AG04450 (cell line): ENCODE data around the gene IGFL2. TPM values are rescaled to one million over a fixed set of nuclear protein-coding genes. Genes with fewer than 3 reads are reported as not detected.
"Not testable (repeated sequence)": the region's sequence is repeated elsewhere in the genome, so short reads cannot be mapped to it uniquely, and the experiment has no call there.

ENCODE experiments used
- CTCF ChIA-PET: fragments of 300-600, 350-600 bp; formaldehyde crosslinking; extraction: SDS; loops from one replicate; lab custom pipeline; 2022; ENCODE audit warnings: antibody characterized with exemption, inconsistent platforms; lab: Charles Lee
- POLR2A ChIA-PET: fragments of 350-600 bp; formaldehyde crosslinking; extraction: SDS; loops from one replicate; lab custom pipeline; 2021; ENCODE audit warnings: antibody characterized with exemption, inconsistent platforms; lab: Yijun Ruan, JAX
- DNase-seq: peaks from one replicate; pipeline ENCODE4 v3.0.0-alpha.2; 2011; ENCODE audit warnings: low read depth, low spot score
- H3K27ac ChIP-seq: one replicate; pipeline ENCODE4 v1.5.1; 2012; ENCODE audit warnings: low read depth, low read length, control low read depth
- H3K27me3 ChIP-seq: one replicate; pipeline ENCODE4 v1.6.0; 2012; ENCODE audit warnings: low read length; ENCODE audit not compliant: control insufficient read depth, insufficient read depth
- H3K4me3 ChIP-seq: 2 replicates; pipeline ENCODE4 v1.5.1; 2011; ENCODE audit warnings: mild to moderate bottlenecking, low read depth, low read length, control low read depth
- H3K9me3 ChIP-seq: 2 replicates; pipeline ENCODE4 v1.5.1; 2012; ENCODE audit warnings: low read length; ENCODE audit not compliant: control insufficient read depth, insufficient read depth
- CTCF ChIP-seq: IDR thresholded peaks from 2 replicates; pipeline ENCODE4 v1.5.1; 2011; ENCODE audit warnings: low read depth, low read length, control low read depth, inconsistent platforms
- polyA plus RNA-seq: library from polyadenylated mRNA; depleted of rRNA; stranded (reverse); fragments of >200 nt; gene quantifications from 2 replicates; pipeline ENCODE4 v1.2.3, GENCODE V29; 2011

The IGFL2 gene
- polyA plus RNA-seq, 1 experiment: not detected

DNA sequence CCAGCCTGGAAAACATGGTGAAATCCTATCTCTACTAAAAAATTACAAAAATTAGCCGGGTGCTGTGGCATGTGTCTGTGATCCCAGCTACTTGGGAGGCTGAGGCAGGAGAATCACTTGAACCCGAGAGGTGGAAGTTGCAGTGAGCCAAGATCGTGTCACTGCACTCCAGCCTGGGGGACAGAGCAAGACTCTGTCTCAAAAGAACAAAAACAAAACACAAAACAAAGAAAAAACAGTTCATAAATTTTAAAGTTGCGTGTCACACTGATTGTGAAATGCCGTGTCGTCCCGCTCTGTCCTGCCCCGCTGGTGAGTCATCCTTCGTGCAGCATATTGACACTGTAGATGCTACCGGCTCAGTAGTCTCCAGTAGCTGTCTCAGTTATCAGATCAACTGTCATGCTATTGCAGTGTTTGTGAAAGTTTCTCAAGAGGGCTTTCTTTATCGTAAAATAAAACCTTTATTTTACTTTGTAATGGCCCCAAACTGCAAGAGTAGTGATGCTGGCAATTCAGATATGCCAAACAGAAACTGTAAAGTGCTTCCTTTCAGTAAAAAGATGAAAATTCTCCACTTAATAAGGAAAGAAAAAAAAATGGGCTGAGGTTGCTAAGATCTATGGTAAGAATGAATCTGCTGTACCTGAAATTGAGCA lies 45.1 kb downstream of the IGFL2 start:
- no peak for TF ChIP-seq CTCF
- POLR2A ChIA-PET: no interaction called here
- Histone ChIP-seq H3K27ac (no peak overlapping the region), H3K4me3 (no peak overlapping the region), H3K27me3 (peaks cover 49% of the 10 kb centered on the region), H3K9me3 (no peaks in the 10 kb centered on the region)
- DNase-seq: no peak
- CTCF ChIA-PET: no interaction called here

DNA sequence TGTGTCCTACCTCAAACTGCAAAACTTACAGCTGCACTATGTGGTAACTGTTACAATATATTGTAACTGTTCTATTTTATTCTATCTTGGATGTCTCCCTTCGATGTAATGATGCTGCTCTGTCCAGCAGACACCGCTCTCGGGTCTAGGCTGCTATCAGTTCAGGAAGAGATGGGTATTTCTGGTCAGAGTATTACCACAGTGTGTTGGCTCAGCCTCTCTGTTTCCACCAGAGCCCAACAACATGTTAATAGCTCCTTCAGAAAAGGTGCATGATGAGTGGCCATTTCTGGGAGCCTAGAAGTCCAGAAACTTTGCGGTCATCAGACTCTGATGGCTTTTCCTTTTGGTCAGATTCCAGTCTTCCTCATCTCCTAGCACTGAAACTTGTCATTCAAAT lies 45.6 kb downstream of the IGFL2 start:
- no peak overlapping the region for H3K4me3 ChIP-seq
- POLR2A ChIA-PET: no interaction called here
- H3K27ac ChIP-seq: no peak overlapping the region
- no peak for TF ChIP-seq CTCF
- peaks cover 43% of the 10 kb centered on the region for H3K27me3 ChIP-seq
- DNase-seq: no peak
- CTCF ChIA-PET: interaction anchor here (0.7 kb wide), 1 partner anchor 71 kb away, joined by 3 read pairs; no protein-coding TSS in a partner anchor
- no peaks in the 10 kb centered on the region for H3K9me3 ChIP-seq

GRCh38 chr19:46195104-46195503 lies 47.1 kb downstream of the IGFL2 start:
- POLR2A ChIA-PET: no interaction called here
- CTCF ChIA-PET: no interaction called here
- no peak for TF ChIP-seq CTCF

DNA sequence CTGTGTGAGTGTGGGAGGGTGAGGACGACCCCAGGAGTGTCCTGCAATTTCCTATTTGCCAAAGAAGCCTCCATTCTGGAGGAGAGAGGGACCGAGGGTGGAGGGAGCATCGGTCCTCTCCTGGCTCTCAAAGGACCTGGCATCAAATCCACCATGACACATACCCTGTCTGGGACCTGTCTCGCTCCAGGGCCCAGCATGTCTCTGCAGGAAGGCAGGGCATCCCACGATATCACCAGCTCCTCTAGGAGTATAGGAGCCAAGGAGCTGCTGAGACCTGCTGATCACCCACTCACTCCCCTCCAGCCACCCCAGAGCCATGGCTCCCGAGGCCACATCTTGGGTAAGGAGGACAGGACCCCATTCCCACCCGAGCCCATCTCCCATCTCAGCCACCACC lies 47.9 kb downstream of the IGFL2 start:
- POLR2A ChIA-PET, H3K27ac ChIP-seq, DNase-seq, H3K9me3 ChIP-seq, H3K4me3 ChIP-seq: not testable (repeated sequence)
- peaks cover 44% of the 10 kb centered on the region for H3K27me3 ChIP-seq
- CTCF ChIA-PET: interaction anchor here (0.5 kb wide), 1 partner anchor 166 kb away, joined by 6 read pairs; no protein-coding TSS in a partner anchor

More at GRCh38 chr19:46195104-46195503, 47.1 kb downstream of the IGFL2 start:
- no peak for DNase-seq
- H3K9me3 ChIP-seq: no peaks in the 10 kb centered on the region
- no peak overlapping the region for H3K27ac ChIP-seq
- H3K27me3 ChIP-seq: peaks cover 49% of the 10 kb centered on the region
- no peak overlapping the region for H3K4me3 ChIP-seq

DNA sequence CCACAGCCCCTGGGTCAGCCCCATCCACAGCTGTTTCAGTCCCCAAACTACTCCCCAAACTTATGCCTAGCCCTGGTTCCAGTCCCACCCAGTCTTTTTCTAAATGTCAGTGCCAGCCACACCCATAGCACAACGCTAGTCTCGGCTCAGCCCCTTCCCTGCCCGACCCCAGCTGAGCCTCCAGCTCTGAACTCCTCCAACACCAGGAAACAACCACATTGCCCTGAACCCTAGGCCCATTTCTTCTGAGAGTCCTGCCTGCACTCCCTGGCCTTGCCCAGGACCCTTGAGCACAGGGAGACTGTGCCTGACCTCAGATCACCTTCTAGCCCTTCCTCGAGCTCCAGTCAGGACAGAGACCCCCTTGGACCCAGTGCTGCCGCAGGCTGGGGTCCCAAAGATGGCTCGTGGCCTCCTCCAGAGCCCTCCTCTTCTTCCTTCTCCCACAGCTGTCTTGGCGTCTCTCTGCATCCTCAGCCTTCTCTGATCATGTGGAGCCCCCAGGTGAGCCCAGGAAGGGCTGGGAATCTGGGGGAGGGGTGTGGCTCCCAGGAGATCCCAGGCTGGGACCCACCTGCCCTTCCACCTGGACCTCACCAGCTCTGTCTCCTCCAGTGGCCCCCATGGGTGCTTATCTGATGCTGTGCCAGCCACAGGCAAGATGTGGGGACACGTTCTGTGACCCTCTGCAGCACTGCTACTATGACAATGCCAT lies 48.5 kb downstream of the IGFL2 start:
- TF ChIP-seq CTCF: no peak
- CTCF ChIA-PET: interaction anchor here (0.5 kb wide), 1 partner anchor 167 kb away, joined by 6 read pairs; no protein-coding TSS in a partner anchor
- H3K27me3 ChIP-seq: peaks cover 43% of the 10 kb centered on the region

More for the DNA sequence above, 48.5 kb downstream of the IGFL2 start:
- H3K27ac ChIP-seq: no peak overlapping the region
- H3K9me3 ChIP-seq: no peaks in the 10 kb centered on the region
- no peak for DNase-seq
- POLR2A ChIA-PET: no interaction called here
- H3K4me3 ChIP-seq: no peak overlapping the region
